H1 (cell line): ENCODE results near the gene RSPH9. TPM values are rescaled to one million over a fixed set of nuclear protein-coding genes. Genes with fewer than 3 reads are reported as not detected.

Experiments
- CTCF ChIA-PET: fragments of 300-600 bp; sonication (Branson Sonifier 250); formaldehyde crosslinking; loops from one replicate; lab custom pipeline; 2021; ENCODE audit not compliant: partially characterized antibody; lab: Charles Lee
- POLR2A ChIA-PET: fragments of 300-600 bp; sonication (Branson Sonifier 250); formaldehyde crosslinking; loops from one replicate; lab custom pipeline; 2021; ENCODE audit warnings: inconsistent platforms; ENCODE audit not compliant: partially characterized antibody; lab: Charles Lee
- DNase-seq, 2 experiments: peaks; one replicate each; pipeline versions ENCODE4 v3.0.0 to v3.0.0-alpha.2; 2010 to 2022; ENCODE audit warnings: low spot score in 2 of 2, low read depth in 1 of 2, mixed read lengths in 1 of 2
- FAIRE-seq: peaks from 2 replicates; lab custom pipeline; 2011; peaks lifted over from hg19 to GRCh38; lab: Jason Lieb, UNC
- H2AFZ ChIP-seq: 2 replicates; pipeline ENCODE4 v1.8.1; 2012; ENCODE audit warnings: low read length, inconsistent platforms
- H2AK5ac ChIP-seq: 2 replicates; pipeline ENCODE4 v1.6.1; 2013; ENCODE audit warnings: low read depth, low read length
- H2BK120ac ChIP-seq: replicated peaks from 2 replicates; pipeline ENCODE3; 2013; ENCODE audit warnings: low read depth, low read length, inconsistent platforms
- H2BK12ac ChIP-seq: 2 replicates; pipeline ENCODE4 v1.6.1; 2013; ENCODE audit warnings: low read depth, low read length
- H2BK15ac ChIP-seq: 2 replicates; pipeline ENCODE4 v1.6.1; 2013; ENCODE audit warnings: low read length
- H2BK20ac ChIP-seq: 2 replicates; pipeline ENCODE4 v1.6.1; 2013; ENCODE audit warnings: low read length
- H2BK5ac ChIP-seq: 2 replicates; pipeline ENCODE4 v1.6.1; 2013; ENCODE audit warnings: low read depth, low read length
- H3K14ac ChIP-seq: 2 replicates; pipeline ENCODE4 v1.6.1; 2013; ENCODE audit warnings: inconsistent platforms; ENCODE audit not compliant: insufficient read length
- H3K18ac ChIP-seq: 2 replicates; pipeline ENCODE4 v1.6.1; 2013; ENCODE audit warnings: low read length; ENCODE audit errors: extremely low read depth
- H3K23ac ChIP-seq: 2 replicates; pipeline ENCODE4 v1.6.1; 2013; ENCODE audit warnings: inconsistent platforms; ENCODE audit not compliant: insufficient read length
- H3K23me2 ChIP-seq: 2 replicates; pipeline ENCODE4 v1.6.1; 2013; ENCODE audit warnings: low read depth, low read length
- H3K27ac ChIP-seq: 2 replicates; pipeline ENCODE4 v1.6.1; 2011; ENCODE audit warnings: low read depth, low read length, inconsistent platforms
- H3K27me3 ChIP-seq, 4 experiments: replicated peaks in 1 of 4; 1 replicate in 1 of 4; 2 replicates in 3 of 4; pipeline versions ENCODE4 v1.6.1 to v1.8.1; 2011 to 2013; ENCODE audit warnings: low read length in 3 of 4, mild to moderate bottlenecking in 3 of 4, inconsistent platforms in 2 of 4, mixed read lengths in 2 of 4, moderate library complexity in 1 of 4; ENCODE audit not compliant: control insufficient read depth in 3 of 4, insufficient read depth in 3 of 4; ENCODE audit errors: extremely low read depth in 1 of 4
- H3K36me3 ChIP-seq, 4 experiments: 2 replicates each; pipeline versions ENCODE4 v1.6.1 to v1.8.1; 2011 to 2013; ENCODE audit warnings: mild to moderate bottlenecking in 4 of 4, low read length in 3 of 4, moderate library complexity in 2 of 4, control low read depth in 1 of 4, inconsistent platforms in 1 of 4; ENCODE audit not compliant: insufficient read depth in 4 of 4, control insufficient read depth in 2 of 4
- H3K4ac ChIP-seq: replicated peaks from 2 replicates; pipeline ENCODE3; 2013; ENCODE audit warnings: low read length, low read depth, mixed read lengths, inconsistent platforms; ENCODE audit not compliant: insufficient read length
- H3K4me1 ChIP-seq, 4 experiments: replicated peaks in 1 of 4; 1 replicate in 1 of 4; 2 replicates in 3 of 4; pipeline versions ENCODE4 v1.6.1 to v1.8.1; 2011 to 2013; ENCODE audit warnings: low read length in 3 of 4, inconsistent platforms in 2 of 4, mixed read lengths in 1 of 4; ENCODE audit not compliant: insufficient read depth in 4 of 4, control insufficient read depth in 3 of 4
- H3K4me2 ChIP-seq, 2 experiments: 2 replicates each; pipeline versions ENCODE4 v1.6.1 to v1.8.1; 2011 to 2013; ENCODE audit warnings: low read depth in 2 of 2, low read length in 2 of 2, control low read depth in 1 of 2, inconsistent platforms in 1 of 2, mild to moderate bottlenecking in 1 of 2; ENCODE audit not compliant: insufficient read depth in 1 of 2
- H3K4me3 ChIP-seq, 4 experiments: fragments of 200-600, 300-600 bp in 1 of 4; sonication (generic), shearing (Covaris generic), sonication (Bioruptor Twin) in 1 of 4; 2 replicates each; pipeline versions ENCODE4 v1.5.1 to v1.8.1; 2011 to 2016; ENCODE audit warnings: low read length in 4 of 4, low read depth in 3 of 4, control low read depth in 2 of 4, inconsistent platforms in 2 of 4, mild to moderate bottlenecking in 2 of 4, mixed read lengths in 1 of 4, moderate library complexity in 1 of 4; ENCODE audit not compliant: insufficient read depth in 2 of 4; ENCODE audit errors: extremely low read depth in 1 of 4
- H3K56ac ChIP-seq: replicated peaks from 2 replicates; pipeline ENCODE3; 2013; ENCODE audit warnings: low read depth, mild to moderate bottlenecking, mixed read lengths, low read length, inconsistent platforms; ENCODE audit not compliant: insufficient read length
- H3K79me1 ChIP-seq: 2 replicates; pipeline ENCODE4 v1.6.1; 2013; ENCODE audit warnings: low read depth, low read length, control low read depth
- H3K79me2 ChIP-seq, 2 experiments: 2 replicates each; pipeline versions ENCODE4 v1.6.1 to v1.8.1; 2012 to 2013; ENCODE audit warnings: low read length in 2 of 2, mild to moderate bottlenecking in 2 of 2, inconsistent platforms in 1 of 2; ENCODE audit not compliant: insufficient read depth in 2 of 2, control insufficient read depth in 1 of 2
- H3K9ac ChIP-seq, 4 experiments: replicated peaks in 1 of 4; 1 replicate in 1 of 4; 2 replicates in 3 of 4; pipeline versions ENCODE4 v1.6.1 to v1.8.1; 2011 to 2013; ENCODE audit warnings: low read depth in 3 of 4, low read length in 3 of 4, control low read depth in 2 of 4, mild to moderate bottlenecking in 2 of 4, moderate library complexity in 2 of 4, inconsistent platforms in 1 of 4; ENCODE audit errors: extremely low read depth in 1 of 4
- H3K9me3 ChIP-seq, 2 experiments: 2 replicates each; pipeline versions ENCODE4 v1.6.1 to v1.8.1; 2012 to 2013; ENCODE audit warnings: mild to moderate bottlenecking in 2 of 2, moderate library complexity in 2 of 2, control low read depth in 1 of 2, inconsistent platforms in 1 of 2, low read depth in 1 of 2, low read length in 1 of 2, mixed read lengths in 1 of 2; ENCODE audit not compliant: insufficient read depth in 2 of 2
- H4K20me1 ChIP-seq, 2 experiments: replicated peaks in 1 of 2; 2 replicates each; pipeline versions ENCODE3 to v1.8.1; 2011 to 2013; ENCODE audit warnings: inconsistent platforms in 2 of 2, low read length in 2 of 2, mild to moderate bottlenecking in 1 of 2; ENCODE audit not compliant: insufficient read depth in 2 of 2, control insufficient read depth in 1 of 2
- H4K5ac ChIP-seq: 2 replicates; pipeline ENCODE4 v1.6.1; 2013; ENCODE audit warnings: low read length, low read depth, mixed read lengths, inconsistent platforms; ENCODE audit not compliant: insufficient read length
- H4K8ac ChIP-seq: 2 replicates; pipeline ENCODE4 v1.8.0; 2013; ENCODE audit warnings: mild to moderate bottlenecking, moderate library complexity, low read length, inconsistent platforms; ENCODE audit not compliant: insufficient read depth; ENCODE audit errors: extremely low read depth
- H4K91ac ChIP-seq: replicated peaks from 2 replicates; pipeline ENCODE3; 2013; ENCODE audit warnings: low read length, mixed read lengths, inconsistent platforms; ENCODE audit not compliant: insufficient read length
- BCL11A ChIP-seq, 2 experiments: IDR thresholded peaks; one replicate each; pipeline ENCODE4 v1.6.1; 2011; ENCODE audit warnings: low read depth in 2 of 2, low read length in 2 of 2, mild to moderate bottlenecking in 2 of 2
- CBX8 ChIP-seq: fragments of 300-800, 300-1000 bp; sonication (generic); IDR thresholded peaks from 2 replicates; pipeline ENCODE4 v1.7.1; 2016; ENCODE audit warnings: low read depth, low read length, borderline replicate concordance
- FOSL1 ChIP-seq: IDR thresholded peaks from 2 replicates; pipeline ENCODE4 v1.6.1; 2011; ENCODE audit warnings: mild to moderate bottlenecking, low read depth, low read length, moderate library complexity; ENCODE audit not compliant: insufficient read depth
- HDAC6 ChIP-seq: IDR thresholded peaks from one replicate; pipeline ENCODE4 v1.7.1; 2012; ENCODE audit warnings: low read depth, mild to moderate bottlenecking, inconsistent platforms, low read length, moderate library complexity
- NANOG ChIP-seq: IDR thresholded peaks from 2 replicates; pipeline ENCODE4 v1.6.1; 2011; ENCODE audit warnings: low read length, low read depth, mild to moderate bottlenecking, inconsistent platforms; ENCODE audit not compliant: insufficient read depth, poor library complexity, severe bottlenecking
- NRF1 ChIP-seq: IDR thresholded peaks from 2 replicates; pipeline ENCODE4 v1.6.1; 2011; ENCODE audit warnings: mild to moderate bottlenecking, low read depth, low read length, improper control_type of control experiment
- RFX5 ChIP-seq: IDR thresholded peaks from 2 replicates; pipeline ENCODE4 v1.6.1; 2011; ENCODE audit warnings: low read depth, low read length, improper control_type of control experiment, borderline replicate concordance
- SP2 ChIP-seq: IDR thresholded peaks from 2 replicates; pipeline ENCODE4 v1.6.1; 2012; ENCODE audit warnings: mild to moderate bottlenecking, low read length, inconsistent platforms
- SRF ChIP-seq: IDR thresholded peaks from 2 replicates; pipeline ENCODE4 v1.6.1; 2011; ENCODE audit warnings: mild to moderate bottlenecking, low read depth, low read length, moderate library complexity
- TCF12 ChIP-seq: IDR thresholded peaks from 2 replicates; pipeline ENCODE4 v1.6.1; 2011; ENCODE audit warnings: low read depth, mild to moderate bottlenecking, low read length
- WGBS, 2 experiments: shearing (Covaris generic) in 1 of 2; methylation state at CpG; one replicate each; pipeline versions ENCODE4 v1.1.6 to v1.1.7; 2013 to 2015; ENCODE audit warnings: low lambda C conversion rate in 2 of 2, mixed read lengths in 2 of 2, inconsistent platforms in 1 of 2, low coverage in 1 of 2, missing lambda C conversion rate in 1 of 2; ENCODE audit not compliant: insufficient replicate concordance in 2 of 2, insufficient coverage in 1 of 2, insufficient read length in 1 of 2; ENCODE audit errors: extremely low coverage in 1 of 2, missing lambda C conversion rate in 1 of 2; 5-methylcytosine and 5-hydroxymethylcytosine counted together
- polyA plus RNA-seq, 7 experiments: library from polyadenylated mRNA; depleted of rRNA in 3 of 7; stranded (reverse) in 5 of 7; unstranded in 2 of 7; fragments of >200 nt in 5 of 7; fragments of 200-250 nt in 2 of 7; gene quantifications; 1 replicate in 5 of 7; 2 replicates in 1 of 7; 4 replicates in 1 of 7; pipeline versions ENCODE4 v1.2.1 to v1.2.3, GENCODE V29; 2011 to 2013; ENCODE audit warnings: missing spikeins in 2 of 7, mixed read lengths in 2 of 7
- total RNA-seq: library from RNA; stranded (reverse); fragmentation: NEBNext Ultra II Directional; extraction: Animal tissue kit (Norgen Biotek cat#: 25700); gene quantifications from 2 replicates; pipeline ENCODE4 v1.2.1, GENCODE V29; 2021
- TF ChIP-seq, protein P1 (sequence below): IDR thresholded peaks from 2 replicates; pipeline ENCODE4 v1.6.1; 2012; ENCODE audit warnings: inconsistent platforms
- TF ChIP-seq, protein P2 (sequence below): IDR thresholded peaks from 2 replicates; pipeline ENCODE4 v1.6.1; 2011; ENCODE audit warnings: low read length, improper control_type of control experiment

RSPH9 gene
- total and polyA plus RNA-seq, 2 of the 8 experiments (the other 6 are each of a cell fraction or from before 2014, with no cell fraction given), result 0.15 to 0.23 TPM

DNA sequence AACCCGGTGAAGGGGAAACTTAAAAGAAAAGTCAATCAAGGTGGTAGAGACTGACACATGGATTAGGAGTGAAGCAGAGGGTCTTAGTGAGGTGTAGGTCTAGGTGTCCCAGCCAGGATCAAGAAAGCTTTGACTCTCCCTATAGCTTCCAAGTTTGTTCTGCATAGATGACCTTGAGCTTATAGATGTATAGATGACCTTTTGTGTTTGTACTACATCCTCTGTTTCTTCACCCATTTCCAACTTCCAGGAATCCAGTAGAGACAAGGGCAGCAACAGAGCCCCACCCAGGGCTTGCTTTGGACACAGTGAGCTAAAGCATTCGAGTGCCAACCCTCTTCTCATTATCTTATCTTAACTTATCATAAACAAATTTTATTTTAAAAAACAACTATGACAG, 44.6 kb downstream of the RSPH9 start:
- POLR2A ChIA-PET, result interaction anchor here (0.9 to 7.7 kb wide), 5 partner anchors 8 to 60 kb away, joined by 3 to 85 read pairs (median 5); no protein-coding TSS in a partner anchor
- no peaks in the 10 kb centered on the region for H3K27me3 ChIP-seq
- 83% methylated on average over 2 of the region's 2 CpGs; no CpG with 5 or more reads in 1 of the 2 experiments for WGBS, 2 experiments
- TF ChIP-seq NANOG (no peak), SRF (no peak), BCL11A (IDR thresholded peaks at IDR 0.05; ENCODE audit: low read depth in 2 of 2, low read length in 2 of 2) (no peak), FOSL1 (no peak), CBX8 (no peak), HDAC6 (no peak), RFX5 (no peak), SP2 (no peak), NRF1 (no peak), TCF12 (no peak)
- TF ChIP-seq, protein P1, sequence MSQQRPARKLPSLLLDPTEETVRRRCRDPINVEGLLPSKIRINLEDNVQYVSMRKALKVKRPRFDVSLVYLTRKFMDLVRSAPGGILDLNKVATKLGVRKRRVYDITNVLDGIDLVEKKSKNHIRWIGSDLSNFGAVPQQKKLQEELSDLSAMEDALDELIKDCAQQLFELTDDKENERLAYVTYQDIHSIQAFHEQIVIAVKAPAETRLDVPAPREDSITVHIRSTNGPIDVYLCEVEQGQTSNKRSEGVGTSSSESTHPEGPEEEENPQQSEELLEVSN, result no peak
- TF ChIP-seq, protein P2, sequence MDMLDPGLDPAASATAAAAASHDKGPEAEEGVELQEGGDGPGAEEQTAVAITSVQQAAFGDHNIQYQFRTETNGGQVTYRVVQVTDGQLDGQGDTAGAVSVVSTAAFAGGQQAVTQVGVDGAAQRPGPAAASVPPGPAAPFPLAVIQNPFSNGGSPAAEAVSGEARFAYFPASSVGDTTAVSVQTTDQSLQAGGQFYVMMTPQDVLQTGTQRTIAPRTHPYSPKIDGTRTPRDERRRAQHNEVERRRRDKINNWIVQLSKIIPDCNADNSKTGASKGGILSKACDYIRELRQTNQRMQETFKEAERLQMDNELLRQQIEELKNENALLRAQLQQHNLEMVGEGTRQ, result no peak

More for the DNA sequence above, 44.6 kb downstream of the RSPH9 start:
- Histone ChIP-seq H2BK120ac (no peak overlapping the region), H3K79me1 (peaks cover 10% of the 10 kb centered on the region), H3K14ac (no peak overlapping the region), H2BK12ac (no peak overlapping the region), H3K56ac (no peak overlapping the region), H3K4me2 (no peak overlapping the region), H3K18ac (no peak overlapping the region), H4K5ac (no peak overlapping the region), H3K4ac (no peak overlapping the region), H2AK5ac (no peak overlapping the region), H3K27ac (no peak overlapping the region), H4K91ac (no peak overlapping the region), H3K36me3 (no peaks in the 10 kb centered on the region; a peak in 1 of 8 replicates), H2BK20ac (no peak overlapping the region), H3K9ac (no peak overlapping the region), H4K8ac (no peak overlapping the region), H4K20me1 (peaks cover 5 to 7% of the 10 kb centered on the region in 2 experiments), H2AFZ (no peak overlapping the region), H2BK15ac (no peak overlapping the region), H3K4me1 (peaks cover 0 to 10% (median 3%) of the 10 kb centered on the region in 4 experiments; a peak in 5 of 7 replicates), H3K23me2 (peaks cover 13% of the 10 kb centered on the region), H3K23ac (no peak overlapping the region), H3K79me2 (peaks cover 8 to 31% of the 10 kb centered on the region in 2 experiments), H3K4me3 (no peak overlapping the region), H2BK5ac (no peak overlapping the region), H3K9me3 (no peaks in the 10 kb centered on the region)
- no peak for FAIRE-seq
- CTCF ChIA-PET, result interaction anchor here (0.6 to 2.9 kb wide), 6 partner anchors 12 to 180 kb away, joined by 3 to 15 read pairs (median 4); partner anchors contain the start of gene VEGFA
- no peak for DNase-seq
